K562 (cell line): ENCODE data around the gene METTL25. TPM values are rescaled to one million over a fixed set of nuclear protein-coding genes. Genes with fewer than 3 reads are reported as not detected.

ENCODE experiments used
- ATAC-seq: fragments of 200-7000 bp; cut with Tn5 transposase; 3 replicates; pipeline ENCODE4 v1.9.1; 2020; ENCODE audit warnings: moderate library complexity
- BruUV-seq: library from RNA; stranded (reverse); fragments of 400-500 nt; replicated peaks from 2 replicates; lab custom pipeline; 2021; lab: Mats Ljungman, UMichigan
- CTCF ChIA-PET: fragments of 300-600 bp; formaldehyde crosslinking; extraction: SDS; loops from one replicate; lab custom pipeline; 2021; ENCODE audit warnings: low intra/inter-chr PET ratio; lab: Yijun Ruan, JAX
- POLR2A ChIA-PET: fragments of 300-600, 350-650 bp; sonication (Branson Sonifier 250); formaldehyde crosslinking; extraction: SDS; loops from one replicate; lab custom pipeline; 2021; ENCODE audit warnings: antibody characterized with exemption, inconsistent platforms; lab: Yijun Ruan, JAX
- DNase-seq, 4 experiments: peaks; one replicate each; pipeline versions ENCODE4 v3.0.0 to v3.0.0-alpha.2; 2011 to 2018; ENCODE audit warnings: low spot score in 3 of 4, mixed read lengths in 3 of 4; ENCODE audit errors: extremely low read depth in 1 of 4
- FAIRE-seq: peaks from 2 replicates; lab custom pipeline; 2011; peaks lifted over from hg19 to GRCh38; lab: Jason Lieb, UNC
- H2AFZ ChIP-seq: 2 replicates; pipeline ENCODE4 v1.6.0; 2011; ENCODE audit warnings: low read depth, low read length, control low read depth, inconsistent platforms
- H3K27ac ChIP-seq: fragments of 200-600 bp; 3 replicates; pipeline ENCODE4 v1.8.0; 2011; ENCODE audit warnings: low read depth, mild to moderate bottlenecking, control low read depth, inconsistent platforms, low read length, moderate library complexity, mixed read lengths; ENCODE audit errors: extremely low read depth
- H3K27me3 ChIP-seq, 2 experiments: fragments of 300-600 bp in 1 of 2; 2 replicates in 1 of 2; 3 replicates in 1 of 2; pipeline versions ENCODE4 v1.6.0 to v1.8.0; 2011; ENCODE audit warnings: inconsistent platforms in 2 of 2, low read length in 2 of 2, mild to moderate bottlenecking in 1 of 2, mixed read lengths in 1 of 2, moderate library complexity in 1 of 2; ENCODE audit not compliant: control insufficient read depth in 2 of 2, insufficient read depth in 2 of 2
- H3K36me3 ChIP-seq: fragments of 300-600 bp; 3 replicates; pipeline ENCODE4 v1.8.0; 2011; ENCODE audit warnings: mild to moderate bottlenecking, low read length, inconsistent platforms; ENCODE audit not compliant: control insufficient read depth, insufficient read depth
- H3K4me1 ChIP-seq, 2 experiments: fragments of 200-600 bp in 1 of 2; replicated peaks in 1 of 2; 2 replicates in 1 of 2; 3 replicates in 1 of 2; pipeline versions ENCODE4 v1.5.1 to v1.8.0; 2011; ENCODE audit warnings: inconsistent platforms in 2 of 2, low read length in 2 of 2, mild to moderate bottlenecking in 1 of 2, mixed read lengths in 1 of 2, moderate library complexity in 1 of 2; ENCODE audit not compliant: control insufficient read depth in 2 of 2, insufficient read depth in 2 of 2
- H3K4me2 ChIP-seq: 2 replicates; pipeline ENCODE4 v1.6.1; 2011; ENCODE audit warnings: low read length, control low read depth, inconsistent platforms, mixed read lengths; ENCODE audit not compliant: insufficient read depth
- H3K4me3 ChIP-seq: fragments of 200-600 bp; sonication (generic), shearing (Covaris generic); 2 replicates; pipeline ENCODE4 v1.5.1; 2016; ENCODE audit warnings: control low read depth, inconsistent platforms
- H3K79me2 ChIP-seq: fragments of 200-600 bp; 3 replicates; pipeline ENCODE4 v1.8.0; 2011; ENCODE audit warnings: low read length, inconsistent platforms; ENCODE audit not compliant: control insufficient read depth, insufficient read depth
- H3K9ac ChIP-seq, 2 experiments: 2 replicates each; pipeline versions ENCODE4 v1.6.0 to v1.6.1; 2011; ENCODE audit warnings: low read depth in 2 of 2, low read length in 2 of 2, control low read depth in 1 of 2, inconsistent platforms in 1 of 2, mild to moderate bottlenecking in 1 of 2, mixed read lengths in 1 of 2; ENCODE audit not compliant: insufficient read depth in 1 of 2
- H3K9me1 ChIP-seq: one replicate; pipeline ENCODE4 v1.6.0; 2011; ENCODE audit warnings: inconsistent platforms, mild to moderate bottlenecking, low read length, moderate library complexity; ENCODE audit not compliant: control insufficient read depth, insufficient read depth
- H3K9me3 ChIP-seq: replicated peaks from 2 replicates; pipeline ENCODE4 v1.5.1; 2011; ENCODE audit warnings: low read depth, low read length, inconsistent platforms; ENCODE audit not compliant: control insufficient read depth, insufficient read depth
- H4K20me1 ChIP-seq: replicated peaks from 2 replicates; pipeline ENCODE4 v1.6.1; 2011; ENCODE audit warnings: low read length, inconsistent platforms, mixed read lengths; ENCODE audit not compliant: control insufficient read depth, insufficient read depth
- EHMT2 ChIP-seq: fragments of 450-650 bp; IDR thresholded peaks from 2 replicates; pipeline ENCODE4 v1.6.1; 2018; ENCODE audit warnings: antibody characterized with exemption
- HDAC6 ChIP-seq: IDR thresholded peaks from 2 replicates; pipeline ENCODE4 v1.6.1; 2012; ENCODE audit warnings: low read depth, mild to moderate bottlenecking, control low read depth, inconsistent platforms, low read length, moderate library complexity
- KLF13 ChIP-seq: fragments of 450-650 bp; IDR thresholded peaks from 2 replicates; pipeline ENCODE4 v1.6.1; 2016; ENCODE audit warnings: missing genetic modification characterization, low read depth, mild to moderate bottlenecking, missing compliant biosample characterization, moderate library complexity, borderline replicate concordance
- MTA2 ChIP-seq: fragments of 450-650 bp; IDR thresholded peaks from 2 replicates; pipeline ENCODE4 v1.6.1; 2016; ENCODE audit warnings: low read depth
- MYNN ChIP-seq, 2 experiments: sonication (generic); formaldehyde crosslinking in 1 of 2; IDR thresholded peaks; 2 replicates each; pipeline versions ENCODE4 v1.5.0 to v1.6.1; 2016 to 2020; ENCODE audit warnings: antibody characterized with exemption in 1 of 2, missing genetic modification reagents in 1 of 2
- NR4A1 ChIP-seq, 2 experiments: fragments of 250-450 bp in 1 of 2; fragments of 450-650 bp in 1 of 2; sonication (Bioruptor Pico) in 1 of 2; IDR thresholded peaks; 2 replicates each; pipeline versions ENCODE4 v1.4.0 to v1.6.1; 2016 to 2020; ENCODE audit warnings: mild to moderate bottlenecking in 2 of 2, missing compliant biosample characterization in 1 of 2, missing genetic modification characterization in 1 of 2, moderate library complexity in 1 of 2
- OTX1 ChIP-seq: fragments of 450-650 bp; formaldehyde crosslinking; IDR thresholded peaks from 2 replicates; pipeline ENCODE4 v1.4.0; 2022; ENCODE audit warnings: mild to moderate bottlenecking
- PTBP1 ChIP-seq: fragments of 200-400 bp; formaldehyde crosslinking; IDR thresholded peaks from 2 replicates; pipeline ENCODE4 v1.6.1; 2017; ENCODE audit warnings: low read depth, low read length
- RBFOX2 ChIP-seq: fragments of 200-400 bp; formaldehyde crosslinking; IDR thresholded peaks from 2 replicates; pipeline ENCODE4 v1.6.1; 2017; ENCODE audit warnings: low read depth, mild to moderate bottlenecking, low read length, moderate library complexity
- SMAD2 ChIP-seq: fragments of 150-350 bp; IDR thresholded peaks from 2 replicates; pipeline ENCODE4 v1.6.1; 2014; ENCODE audit warnings: low read depth, mild to moderate bottlenecking, low read length
- SMARCB1 ChIP-seq: IDR thresholded peaks from 2 replicates; pipeline ENCODE4 v1.6.1; 2011; ENCODE audit warnings: improper control_type of control experiment, low read depth; ENCODE audit not compliant: insufficient read length
- SREBF1 ChIP-seq: fragments of 150-350 bp; IDR thresholded peaks from 2 replicates; pipeline ENCODE4 v1.6.1; 2014; ENCODE audit warnings: antibody characterized with exemption, low read depth, low read length, borderline replicate concordance
- ZNF184 ChIP-seq: sonication (generic); formaldehyde crosslinking; IDR thresholded peaks from 2 replicates; pipeline ENCODE4 v1.5.0; 2020; ENCODE audit warnings: missing genetic modification reagents
- ZNF778 ChIP-seq: fragments of 450-650 bp; formaldehyde crosslinking; IDR thresholded peaks from 2 replicates; pipeline ENCODE4 v1.4.0; 2020; ENCODE audit warnings: mild to moderate bottlenecking, moderate library complexity
- ZNF79 ChIP-seq: fragments of 250-450 bp; sonication (Bioruptor Pico); IDR thresholded peaks from 2 replicates; pipeline ENCODE4 v1.4.0; 2020; ENCODE audit warnings: low read depth, mild to moderate bottlenecking, moderate library complexity
- WGBS: fragments of 100-300 bp; shearing (Covaris generic); methylation state at CpG from one replicate; pipeline ENCODE4 v1.1.6; 2016; ENCODE audit warnings: low coverage, mixed read lengths; ENCODE audit not compliant: insufficient coverage; ENCODE audit errors: missing lambda C conversion rate; 5-methylcytosine and 5-hydroxymethylcytosine counted together
- in situ Hi-C: fragments of 300-500 bp; cut with MboI; formaldehyde crosslinking; loops from 4 replicates; pipeline ENCODE4 v1.15.0; 2018; ENCODE audit warnings: inconsistent platforms, mixed read lengths
- intact Hi-C: fragments of 100-400 bp; cut with micrococcal nuclease; formaldehyde crosslinking; loops from 2 replicates; pipeline ENCODE4 v1.14.2; 2022
- polyA plus RNA-seq, 8 experiments: library from polyadenylated mRNA; depleted of rRNA in 4 of 8; stranded (reverse) in 5 of 8; unstranded in 3 of 8; fragments of >200 nt; fragmentation: Nextera tagmentation in 2 of 8; fragmentation: Illumina TruSeq in 1 of 8; extraction: Ambion mirVana in 2 of 8; extraction: Trizol in 1 of 8; gene quantifications; 2 replicates each; pipeline versions ENCODE4 v1.2.1 to v1.2.3, GENCODE V29; 2011 to 2014; ENCODE audit warnings: inconsistent platforms in 1 of 8, missing spikeins in 1 of 8
- total RNA-seq, 7 experiments: library from RNA; depleted of rRNA in 6 of 7; stranded (reverse); fragments of >200 nt in 6 of 7; fragmentation: Illumina TruSeq in 2 of 7; extraction: Trizol in 2 of 7; gene quantifications; 2 replicates each; pipeline versions ENCODE4 v1.2.1 to v1.2.3, GENCODE V29; 2011 to 2021; ENCODE audit warnings: low replicate concordance in 1 of 7
- TF ChIP-seq, protein P1 (sequence below): fragments of 200-800 bp; sonication (Bioruptor generic); IDR thresholded peaks from 2 replicates; pipeline ENCODE4 v1.6.1; 2017; ENCODE audit warnings: missing genetic modification characterization, missing compliant biosample characterization

METTL25 gene
- total and polyA plus RNA-seq, 9 of the 15 experiments (the other 6 are each of a cell fraction or from before 2014, with no cell fraction given), result 0.50 to 2.4 (median 1.9) TPM

DNA sequence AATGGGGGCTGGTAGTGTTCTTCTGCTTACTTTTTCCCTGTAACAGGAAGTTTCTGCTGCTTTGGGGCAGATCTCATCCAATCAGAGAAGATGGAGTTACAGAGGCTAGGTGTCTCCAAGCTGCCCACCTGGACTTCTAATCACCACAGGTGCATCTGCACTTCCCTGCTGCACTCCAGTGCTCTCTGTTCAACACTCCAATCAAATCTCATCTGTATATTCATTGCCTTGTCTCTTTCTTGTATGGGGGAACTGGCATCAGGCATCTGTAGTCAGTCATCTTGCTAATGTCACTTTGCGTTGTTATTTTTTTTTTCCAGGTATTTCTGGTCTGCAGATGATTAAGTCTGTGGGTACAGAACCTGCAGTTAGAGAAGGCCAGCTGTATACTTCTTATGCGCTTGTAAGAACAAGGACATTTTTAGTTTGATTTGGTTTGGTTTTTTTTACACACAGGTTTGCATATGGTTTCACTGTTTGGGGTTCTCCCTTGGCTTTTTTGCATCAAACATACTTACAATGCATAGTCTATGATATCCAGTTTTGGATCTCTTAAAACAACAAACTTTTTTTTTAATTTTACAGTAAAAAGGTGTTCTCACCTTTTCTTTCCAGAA lies 116.0 kb downstream of the METTL25 start (continued):
- TF ChIP-seq RBFOX2, result no peak
- no peak for TF ChIP-seq PTBP1

DNA sequence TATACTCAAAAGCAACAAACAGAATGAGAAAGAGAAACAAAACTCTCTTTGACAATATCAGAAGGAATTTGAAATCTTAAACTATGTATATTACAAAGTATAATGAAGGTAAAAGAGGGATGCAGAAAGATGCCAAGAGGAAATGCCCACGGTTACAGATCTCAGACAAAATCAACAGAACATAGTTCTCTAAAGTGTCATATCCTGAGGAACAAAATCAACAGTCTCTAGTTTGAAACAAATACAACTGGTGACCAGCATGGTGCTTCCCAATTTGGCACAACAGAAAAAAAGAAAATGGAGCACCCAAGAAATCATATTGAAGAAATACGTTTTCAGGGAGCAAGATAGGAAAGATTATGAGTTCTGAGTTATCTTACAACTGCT lies 116.5 kb downstream of the METTL25 start:
- Histone ChIP-seq H2AFZ (no peak overlapping the region), H3K4me1 (no peaks in the 10 kb centered on the region), H3K36me3 (no peaks in the 10 kb centered on the region), H3K9me1 (no peaks in the 10 kb centered on the region), H3K9ac (no peak overlapping the region), H3K4me2 (no peak overlapping the region), H4K20me1 (no peaks in the 10 kb centered on the region), H3K9me3 (0 out of 2 replicates have a peak, but pooled peaks cover 4% of the 10 kb centered on the region), H3K4me3 (no peak overlapping the region), H3K79me2 (no peaks in the 10 kb centered on the region), H3K27me3 (no peaks in the 10 kb centered on the region), H3K27ac (no peak overlapping the region)
- ChIA-PET CTCF (no interaction called here), POLR2A (no interaction called here)
- TF ChIP-seq MTA2 (no peak), SMARCB1 (no peak), KLF13 (tag) (no peak), NR4A1 (CRISPR knock-in tag; IDR thresholded peaks at IDR 0.05) (no peak), NR4A1 (tag; IDR thresholded peaks at IDR 0.05) (no peak), SMAD2 (no peak), OTX1 (CRISPR knock-in tag) (no peak), HDAC6 (no peak), SREBF1 (no peak), MYNN (IDR thresholded peaks at IDR 0.05) (no peak), MYNN (CRISPR knock-in tag; IDR thresholded peaks at IDR 0.05) (no peak), EHMT2 (no peak), ZNF778 (no peak), ZNF79 (CRISPR knock-in tag) (no peak), ZNF184 (CRISPR knock-in tag) (no peak)
- TF ChIP-seq, protein P1, sequence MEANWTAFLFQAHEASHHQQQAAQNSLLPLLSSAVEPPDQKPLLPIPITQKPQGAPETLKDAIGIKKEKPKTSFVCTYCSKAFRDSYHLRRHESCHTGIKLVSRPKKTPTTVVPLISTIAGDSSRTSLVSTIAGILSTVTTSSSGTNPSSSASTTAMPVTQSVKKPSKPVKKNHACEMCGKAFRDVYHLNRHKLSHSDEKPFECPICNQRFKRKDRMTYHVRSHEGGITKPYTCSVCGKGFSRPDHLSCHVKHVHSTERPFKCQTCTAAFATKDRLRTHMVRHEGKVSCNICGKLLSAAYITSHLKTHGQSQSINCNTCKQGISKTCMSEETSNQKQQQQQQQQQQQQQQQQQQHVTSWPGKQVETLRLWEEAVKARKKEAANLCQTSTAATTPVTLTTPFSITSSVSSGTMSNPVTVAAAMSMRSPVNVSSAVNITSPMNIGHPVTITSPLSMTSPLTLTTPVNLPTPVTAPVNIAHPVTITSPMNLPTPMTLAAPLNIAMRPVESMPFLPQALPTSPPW (CRISPR knock-in tag), result no peak
- intact Hi-C loops, result no loop called here
- WGBS, result 0% methylated on average over 2 of the region's 2 CpGs
- FAIRE-seq (no peak), DNase-seq (no peak), ATAC-seq (no peak)
- BruUV-seq, result no TSS peak
- in situ Hi-C loops, result no loop called here
